ENCODE results near the gene ATP8A2.

The ATP8A2 gene

GRCh38 chr13:25683056-25683455, 311.3 kb downstream of the ATP8A2 start:
- DNase-seq (ENCODE audit: low spot score) (no peak), FAIRE-seq (no peak)

GRCh38 chr13:25683662-25684370, 312.0 kb downstream of the ATP8A2 start:
- FAIRE-seq (no peak), DNase-seq (ENCODE audit: low spot score) (no peak)

- FAIRE-seq: no peak
- DNase-seq (ENCODE audit: low spot score): no peak
Measured at GRCh38 chr13:25684491-25684890, 312.7 kb downstream of the ATP8A2 start.

GRCh38 chr13:25686831-25687470, 315.2 kb downstream of the ATP8A2 start:
- DNase-seq (ENCODE audit: low spot score) (no peak), FAIRE-seq (no peak)

- DNase-seq (ENCODE audit: low spot score): no peak
- FAIRE-seq: no peak
Measured at GRCh38 chr13:25687471-25688225, 315.9 kb downstream of the ATP8A2 start.

GRCh38 chr13:25688536-25688935, 316.8 kb downstream of the ATP8A2 start:
- FAIRE-seq (no peak), DNase-seq (ENCODE audit: low spot score) (no peak)

GRCh38 chr13:25689539-25689938, 317.8 kb downstream of the ATP8A2 start:
- FAIRE-seq (no peak), DNase-seq (ENCODE audit: low spot score) (no peak)

- no peak for FAIRE-seq
- no peak for DNase-seq (ENCODE audit: low spot score)
Measured at GRCh38 chr13:25690582-25690981, 318.8 kb downstream of the ATP8A2 start.

- DNase-seq (ENCODE audit: low spot score): no peak
- no peak for FAIRE-seq
Measured at GRCh38 chr13:25691654-25692053, 319.9 kb downstream of the ATP8A2 start.

- DNase-seq (ENCODE audit: low spot score) (no peak), FAIRE-seq (no peak)
Measured at GRCh38 chr13:25692099-25692498, 320.3 kb downstream of the ATP8A2 start.

GRCh38 chr13:25699056-25699455, 327.3 kb downstream of the ATP8A2 start:
- DNase-seq (ENCODE audit: low spot score): no peak
- FAIRE-seq: no peak

GRCh38 chr13:25699600-25699999, 327.8 kb downstream of the ATP8A2 start:
- FAIRE-seq: no peak
- DNase-seq (ENCODE audit: low spot score): no peak

- no peak for FAIRE-seq
- no peak for DNase-seq (ENCODE audit: low spot score)
Measured at GRCh38 chr13:25701304-25701703, 329.5 kb downstream of the ATP8A2 start.

- FAIRE-seq: no peak
Measured at GRCh38 chr13:25702386-25702785, 330.6 kb downstream of the ATP8A2 start.

GRCh38 chr13:25707726-25708125, 336.0 kb downstream of the ATP8A2 start:
- FAIRE-seq (no peak), DNase-seq (ENCODE audit: low spot score) (no peak)

More at GRCh38 chr13:25702386-25702785, 330.6 kb downstream of the ATP8A2 start:
- DNase-seq (ENCODE audit: low spot score): no peak

GRCh38 chr13:25708268-25708667, 336.5 kb downstream of the ATP8A2 start:
- FAIRE-seq (no peak), DNase-seq (ENCODE audit: low spot score) (no peak)

GRCh38 chr13:25709088-25709487, 337.3 kb downstream of the ATP8A2 start:
- DNase-seq (ENCODE audit: low spot score): no peak
- FAIRE-seq: no peak

GRCh38 chr13:25715760-25716159, 344.0 kb downstream of the ATP8A2 start:
- DNase-seq (ENCODE audit: low spot score) (no peak), FAIRE-seq (no peak)

GRCh38 chr13:25717666-25718197, 346.0 kb downstream of the ATP8A2 start:
- no peak for DNase-seq (ENCODE audit: low spot score)
- FAIRE-seq: no peak

- FAIRE-seq: no peak
- no peak for DNase-seq (ENCODE audit: low spot score)
Measured at GRCh38 chr13:25719666-25720065, 347.9 kb downstream of the ATP8A2 start.

- no peak for FAIRE-seq
- DNase-seq (ENCODE audit: low spot score): no peak
Measured at GRCh38 chr13:25722893-25723292, 351.1 kb downstream of the ATP8A2 start.

GRCh38 chr13:25725104-25725503, 353.3 kb downstream of the ATP8A2 start:
- DNase-seq (ENCODE audit: low spot score): no peak
- no peak for FAIRE-seq
